Upper lobe of left lung (tissue), 4 donors: Measurements from ENCODE around the gene STAB2.

Source experiments
- EP300 ChIP-seq, 4 donors: sonication (generic); formaldehyde crosslinking; IDR thresholded peaks; one replicate each; pipeline ENCODE4 v1.5.1; 2017; ENCODE audit warnings: antibody characterized with exemption in 4 of 4, control low read depth in 2 of 4
- POLR2A ChIP-seq, 4 donors: fragments of 450-650 bp; IDR thresholded peaks; one replicate each; pipeline ENCODE4 v1.5.1; 2016 to 2017; ENCODE audit warnings: antibody characterized with exemption in 4 of 4, mild to moderate bottlenecking in 2 of 4
- POLR2AphosphoS5 ChIP-seq, 2 donors: sonication (generic); formaldehyde crosslinking; IDR thresholded peaks; one replicate each; pipeline ENCODE4 v1.5.1; 2017; ENCODE audit warnings: antibody characterized with exemption in 2 of 2
- TF ChIP-seq, protein P1 (sequence below), 6 experiments: fragments of 450-650 bp in 4 of 6; fragments of 200-600 bp in 2 of 6; sonication (generic) in 2 of 6; IDR thresholded peaks; one replicate each; pipeline ENCODE4 v1.5.1; 2016 to 2019; ENCODE audit warnings: antibody characterized with exemption in 6 of 6

GRCh38 chr12:103546959-103547358 lies 40.1 kb upstream of the STAB2 start:
- TF ChIP-seq, protein P1, sequence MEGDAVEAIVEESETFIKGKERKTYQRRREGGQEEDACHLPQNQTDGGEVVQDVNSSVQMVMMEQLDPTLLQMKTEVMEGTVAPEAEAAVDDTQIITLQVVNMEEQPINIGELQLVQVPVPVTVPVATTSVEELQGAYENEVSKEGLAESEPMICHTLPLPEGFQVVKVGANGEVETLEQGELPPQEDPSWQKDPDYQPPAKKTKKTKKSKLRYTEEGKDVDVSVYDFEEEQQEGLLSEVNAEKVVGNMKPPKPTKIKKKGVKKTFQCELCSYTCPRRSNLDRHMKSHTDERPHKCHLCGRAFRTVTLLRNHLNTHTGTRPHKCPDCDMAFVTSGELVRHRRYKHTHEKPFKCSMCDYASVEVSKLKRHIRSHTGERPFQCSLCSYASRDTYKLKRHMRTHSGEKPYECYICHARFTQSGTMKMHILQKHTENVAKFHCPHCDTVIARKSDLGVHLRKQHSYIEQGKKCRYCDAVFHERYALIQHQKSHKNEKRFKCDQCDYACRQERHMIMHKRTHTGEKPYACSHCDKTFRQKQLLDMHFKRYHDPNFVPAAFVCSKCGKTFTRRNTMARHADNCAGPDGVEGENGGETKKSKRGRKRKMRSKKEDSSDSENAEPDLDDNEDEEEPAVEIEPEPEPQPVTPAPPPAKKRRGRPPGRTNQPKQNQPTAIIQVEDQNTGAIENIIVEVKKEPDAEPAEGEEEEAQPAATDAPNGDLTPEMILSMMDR (IDR thresholded peaks at IDR 0.05), result no peak
- no peak for TF ChIP-seq POLR2A (IDR thresholded peaks at IDR 0.05)
- TF ChIP-seq POLR2AphosphoS5 (IDR thresholded peaks at IDR 0.05), result no peak
- TF ChIP-seq EP300 (IDR thresholded peaks at IDR 0.05), result no peak
